Smooth muscle cell of the coronary artery (primary cell): ENCODE results near the gene IGSF8. TPM values are rescaled to one million over a fixed set of nuclear protein-coding genes. Genes with fewer than 3 reads are reported as not detected.

ENCODE experiments used
- total RNA-seq: library from RNA; depleted of rRNA; stranded (reverse); fragments of >200 nt; gene quantifications from 2 replicates; pipeline ENCODE4 v1.2.3, GENCODE V29; 2014; ENCODE audit warnings: low replicate concordance

IGSF8 gene
- total RNA-seq = 18.0 and 23.1 TPM in 2 replicates

GRCh38 chr1:160097911-160098851 is at the start of gene IGSF8:
TSS of gene IGSF8 (minus strand) at chr1:160098619. CDS start at chr1:160098472, 147 bp downstream.

GRCh38 chr1:160115545-160116282 is 17.3 kb upstream of the IGSF8 start, which contains the start of gene ATP1A2:
TSS of gene ATP1A2 (plus strand) at chr1:160115759. CDS start at chr1:160115862, 103 bp downstream.

GRCh38 chr1:160081261-160081936 is 17.0 kb downstream of the IGSF8 start, which contains the start of gene KCNJ9:
TSS of gene KCNJ9 (plus strand) at chr1:160081538. CDS start at chr1:160084031, 2,493 bp downstream.

GRCh38 chr1:160069460-160070231 is 28.8 kb downstream of the IGSF8 start, which contains the start of gene KCNJ10:
TSS of gene KCNJ10 (minus strand) at chr1:160070160. CDS start at chr1:160042532, 27,628 bp downstream.

Other genes with a start within 250 kb of the IGSF8 start
- gene VSIG8, start 236.0 kb downstream of the IGSF8 start, total RNA-seq = 0.08 TPM in 1 of 2 replicates, not detected in the other
- gene CFAP45, start 198.5 kb downstream of the IGSF8 start, total RNA-seq = 0.23 and 1.1 TPM in 2 replicates
- gene TAGLN2, start 173.1 kb downstream of the IGSF8 start, total RNA-seq = 135 and 476 TPM in 2 replicates
- 0.12 TPM in 1 of 2 replicates, not detected in the other for gene IGSF9, start 153.0 kb downstream of the IGSF8 start, total RNA-seq
- 0.38 TPM in 1 of 2 replicates, not detected in the other for gene SLAMF9, start 144.4 kb downstream of the IGSF8 start, total RNA-seq
- gene PIGM, start 66.6 kb downstream of the IGSF8 start, total RNA-seq = 1.6 and 3.0 TPM in 2 replicates
- gene KCNJ10, start 28.5 kb downstream of the IGSF8 start, total RNA-seq = not detected in 2 replicates
- under 0.01 TPM in 1 of 2 replicates, not detected in the other for gene KCNJ9, start 17.1 kb downstream of the IGSF8 start, total RNA-seq
- under 0.01 and 0.08 TPM in 2 replicates for gene ATP1A2, start 17.1 kb upstream of the IGSF8 start, total RNA-seq
- gene ATP1A4, start 53.0 kb upstream of the IGSF8 start, total RNA-seq = not detected in 2 replicates
- gene CASQ1, start 92.0 kb upstream of the IGSF8 start, total RNA-seq = 0.23 TPM in 1 of 2 replicates, not detected in the other
- 94.8 and 106 TPM in 2 replicates for gene PEA15, start 106.8 kb upstream of the IGSF8 start, total RNA-seq
- 64.9 and 108 TPM in 2 replicates for gene DCAF8, start 163.9 kb upstream of the IGSF8 start, total RNA-seq
- 30.3 and 33.5 TPM in 2 replicates for gene PEX19, start 186.5 kb upstream of the IGSF8 start, total RNA-seq
- gene COPA, start 244.6 kb upstream of the IGSF8 start, total RNA-seq = 301 and 376 TPM in 2 replicates
- gene NCSTN, start 244.8 kb upstream of the IGSF8 start, total RNA-seq = 59.3 and 60.1 TPM in 2 replicates